KBM-7 (cell line): ENCODE results near the gene SURF4.
"Not testable (repeated sequence)": the region's sequence is repeated elsewhere in the genome, so short reads cannot be mapped to it uniquely, and the experiment has no call there.

Source experiments
- DNase-seq: peaks from one replicate; pipeline ENCODE4 v3.0.0-alpha.2; 2015
- in situ Hi-C: fragments of 300-500 bp; cut with MboI; formaldehyde crosslinking; loops from 2 replicates; pipeline ENCODE4 v1.14.3; 2020; ENCODE audit warnings: low sequenced_read_pairs, low pct_unique_long_range_greater_than_20kb, mixed read lengths

The SURF4 gene

DNA sequence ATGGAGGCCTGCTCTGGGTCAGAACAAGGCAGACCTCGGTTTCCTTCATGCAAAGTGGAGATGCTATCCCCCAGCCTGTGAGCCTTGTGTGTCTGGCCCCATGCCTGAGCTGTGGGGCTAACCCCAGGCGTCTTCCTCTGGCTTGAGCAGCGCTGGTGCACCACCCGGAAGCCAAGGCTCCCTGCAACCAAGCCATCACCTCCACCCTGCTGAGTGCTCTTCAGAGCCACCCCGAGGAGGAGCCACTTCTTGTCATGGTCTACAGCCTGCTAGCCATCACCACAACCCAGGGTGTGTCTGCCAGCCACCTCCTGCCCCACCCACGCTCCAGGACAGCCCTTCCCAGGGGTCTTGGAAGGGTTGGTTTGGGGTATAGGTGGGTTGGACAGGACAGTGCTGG is 25.7 kb upstream of the SURF4 start:
- no peak for DNase-seq
- in situ Hi-C loops: no loop called here

DNA sequence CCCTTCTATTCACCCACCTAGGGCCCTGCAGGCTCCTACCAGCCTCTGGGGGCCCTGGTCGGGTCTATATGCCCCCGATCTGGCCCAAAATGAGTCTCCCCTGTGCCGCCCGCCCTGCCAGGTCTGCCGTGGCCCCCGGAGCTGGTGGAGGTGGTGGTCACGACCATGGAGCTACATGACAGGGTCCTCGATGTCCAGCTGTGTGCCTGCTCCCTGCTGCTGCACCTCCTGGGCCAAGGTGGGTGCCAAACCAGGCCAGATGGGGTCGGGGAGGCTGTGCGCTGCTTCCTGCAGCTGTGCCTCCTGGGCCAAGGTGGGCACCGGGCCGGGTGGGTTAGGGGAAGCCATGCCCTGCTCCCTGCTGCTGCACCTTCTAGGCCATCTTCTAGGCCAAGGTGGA is 24.4 kb upstream of the SURF4 start:
- in situ Hi-C loops: no loop called here

DNA sequence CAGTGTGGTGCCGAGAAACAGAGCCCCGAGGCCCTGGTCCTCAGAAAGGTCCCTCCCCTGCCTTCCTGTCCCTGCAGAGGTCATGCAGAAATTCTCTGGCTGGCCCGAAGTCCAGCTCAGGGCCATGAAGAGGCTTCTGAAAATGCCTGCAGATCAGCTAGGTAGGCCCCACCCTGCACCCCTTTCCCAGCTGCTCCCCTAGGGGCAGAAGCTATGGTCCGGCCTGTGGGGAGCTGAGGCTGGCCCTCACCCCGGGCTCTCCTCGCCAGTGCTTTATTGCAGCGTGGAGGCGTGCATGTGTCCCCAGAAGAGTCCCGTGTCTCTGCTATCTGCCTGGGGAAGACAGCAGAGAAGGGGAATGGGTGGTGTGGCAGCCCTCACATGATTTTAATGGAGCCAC is 22.0 kb upstream of the SURF4 start:
- in situ Hi-C loops: no loop called here
- no peak for DNase-seq

More for the DNA sequence above, 24.4 kb upstream of the SURF4 start:
- DNase-seq: no peak

DNA sequence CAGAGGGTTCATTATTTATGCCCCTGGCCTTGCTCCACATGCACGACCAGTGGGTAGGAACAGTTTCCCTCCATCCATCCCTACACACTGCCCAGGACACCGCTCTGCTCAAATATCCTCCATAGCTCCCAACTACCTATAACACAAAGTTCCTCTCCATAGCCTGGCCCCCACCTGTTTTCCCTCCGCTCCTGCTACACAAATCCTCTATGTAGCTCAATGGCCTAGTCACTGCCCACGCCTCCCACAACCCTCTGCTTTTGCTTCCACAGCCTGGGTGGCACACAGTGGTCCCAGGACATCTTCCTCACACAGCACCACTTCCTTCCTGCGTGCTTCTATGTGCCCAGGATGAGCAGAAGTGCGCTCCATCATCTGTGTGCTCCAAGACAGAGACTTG is 21.5 kb upstream of the SURF4 start:
- no peak for DNase-seq
- in situ Hi-C loops: no loop called here

- in situ Hi-C loops: no loop called here
- peak; percentile 31 for DNase-seq
These were observed 21.1 kb upstream of the SURF4 start for GRCh38 chr9:133396952-133397351.

DNA sequence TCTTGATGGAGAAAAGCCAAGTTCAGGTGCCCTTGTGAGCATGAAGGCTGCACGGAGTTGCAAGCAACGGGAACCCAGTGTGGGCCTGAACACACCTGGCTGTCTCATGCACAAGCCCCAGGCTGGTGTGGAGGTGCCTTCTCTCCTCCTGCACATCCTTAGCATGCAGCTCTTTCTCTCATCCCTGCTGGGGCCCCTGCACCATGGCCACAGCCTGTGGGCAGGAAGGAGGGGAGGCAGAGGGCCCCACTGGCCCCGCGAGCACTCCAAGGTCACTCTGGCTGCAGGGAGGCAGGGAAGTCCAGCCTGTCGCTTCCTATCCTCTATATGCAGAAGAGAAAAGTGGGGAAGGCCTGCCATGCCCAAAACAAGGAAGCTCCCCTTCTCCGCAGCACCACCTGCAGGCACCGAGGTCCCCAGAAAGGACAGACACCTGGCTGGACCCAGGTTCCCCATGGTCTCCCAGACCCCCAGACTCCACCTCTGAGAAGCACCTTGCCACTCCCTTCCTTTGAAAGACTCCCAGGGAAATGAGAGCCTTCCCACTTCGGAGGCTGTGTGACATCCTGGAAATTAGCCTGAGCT is 18.9 kb upstream of the SURF4 start:
- DNase-seq: no peak
- in situ Hi-C loops: no loop called here

DNA sequence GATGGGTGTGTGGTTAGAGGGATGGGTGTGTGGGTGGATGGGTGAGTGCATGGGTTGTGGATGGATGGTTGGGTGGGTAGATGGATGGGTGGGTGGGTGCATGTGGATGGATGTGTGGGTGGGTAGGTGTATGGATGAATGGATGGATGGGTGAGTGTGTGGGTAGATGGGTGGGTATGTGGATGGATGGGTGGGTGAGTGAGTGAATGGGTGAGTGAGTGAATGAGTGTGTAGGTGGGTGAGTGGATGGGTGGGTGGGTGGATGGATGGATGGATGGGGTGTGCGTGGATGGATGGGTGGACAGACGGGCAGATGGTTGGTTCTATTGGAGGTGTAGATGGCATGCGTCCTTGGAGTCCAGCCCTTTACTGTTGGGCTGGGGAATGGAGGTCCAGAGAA is 17.5 kb upstream of the SURF4 start:
- in situ Hi-C loops: no loop called here
- DNase-seq: no peak

- DNase-seq, in situ Hi-C loops: not testable (repeated sequence)
These were observed 16.4 kb upstream of the SURF4 start for GRCh38 chr9:133392308-133392707.

DNA sequence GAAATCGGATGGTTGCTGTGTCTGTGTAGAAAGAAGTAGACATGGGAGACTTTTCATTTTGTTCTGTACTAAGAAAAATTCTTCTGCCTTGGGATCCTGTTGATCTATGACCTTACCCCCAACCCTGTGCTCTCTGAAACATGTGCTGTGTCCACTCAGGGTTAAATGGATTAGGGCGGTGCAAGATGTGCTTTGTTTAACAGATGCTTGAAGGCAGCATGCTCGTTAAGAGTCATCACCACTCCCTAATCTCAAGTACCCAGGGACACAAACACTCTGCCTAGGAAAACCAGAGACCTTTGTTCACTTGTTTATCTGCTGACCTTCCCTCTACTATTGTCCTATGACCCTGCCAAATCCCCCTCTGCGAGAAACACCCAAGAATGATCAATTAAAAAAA is 15.6 kb upstream of the SURF4 start:
- DNase-seq, in situ Hi-C loops: not testable (repeated sequence)

- no peak for DNase-seq
- in situ Hi-C loops: no loop called here
These were observed 14.9 kb upstream of the SURF4 start for GRCh38 chr9:133390713-133391112.

- no peak for DNase-seq
- in situ Hi-C loops: no loop called here
These were observed 13.7 kb upstream of the SURF4 start for GRCh38 chr9:133389562-133389961.

DNA sequence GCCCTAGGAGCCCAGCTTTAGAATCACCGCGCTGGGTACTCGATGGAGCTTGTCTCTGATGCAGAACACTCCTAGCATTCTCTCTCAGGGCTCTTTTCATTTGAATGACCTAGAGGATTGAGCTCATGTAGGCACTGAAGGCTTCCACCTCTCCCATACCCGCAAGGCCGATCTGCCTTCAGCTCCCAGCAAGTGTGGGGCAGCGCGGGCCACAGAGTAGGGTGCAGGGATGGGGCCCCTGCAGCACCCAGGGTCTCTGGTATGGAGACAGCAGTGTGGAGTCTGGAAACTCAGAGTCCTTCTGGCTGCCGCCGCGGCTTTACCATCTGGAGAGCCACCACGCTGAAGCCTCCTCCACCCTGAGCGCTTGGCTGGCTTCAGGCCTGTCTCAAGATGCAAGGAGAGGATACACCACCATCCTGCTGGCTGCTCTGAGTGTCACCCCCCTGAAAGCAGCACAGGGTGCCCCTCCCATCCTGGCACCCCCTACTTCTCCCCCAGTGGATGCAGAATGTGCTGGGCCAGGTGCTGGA is 13.2 kb upstream of the SURF4 start:
- in situ Hi-C loops: no loop called here
- DNase-seq: no peak

DNA sequence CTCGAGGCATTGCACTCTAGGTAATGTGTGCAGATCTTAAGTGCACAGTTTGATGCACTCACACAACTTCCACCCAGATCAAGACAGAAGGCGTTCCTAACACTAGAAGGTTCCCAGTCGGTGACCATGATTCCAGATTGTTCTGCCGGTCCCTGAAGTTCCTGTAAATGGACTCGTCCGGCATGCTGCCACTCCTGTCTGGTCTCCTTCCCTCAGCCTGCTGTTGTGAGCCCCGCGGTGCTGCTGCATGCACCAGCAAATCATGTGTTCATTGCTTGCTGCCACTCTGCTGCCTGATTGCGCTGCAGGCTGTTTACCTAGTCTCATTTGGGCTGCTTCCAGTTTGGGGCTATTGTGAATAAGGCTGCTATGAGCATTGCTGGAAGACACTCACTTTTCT is 11.8 kb upstream of the SURF4 start:
- in situ Hi-C loops: no loop called here
- no peak for DNase-seq

GRCh38 chr9:133386338-133386737 is 10.5 kb upstream of the SURF4 start:
- no peak for DNase-seq
- in situ Hi-C loops: no loop called here

DNA sequence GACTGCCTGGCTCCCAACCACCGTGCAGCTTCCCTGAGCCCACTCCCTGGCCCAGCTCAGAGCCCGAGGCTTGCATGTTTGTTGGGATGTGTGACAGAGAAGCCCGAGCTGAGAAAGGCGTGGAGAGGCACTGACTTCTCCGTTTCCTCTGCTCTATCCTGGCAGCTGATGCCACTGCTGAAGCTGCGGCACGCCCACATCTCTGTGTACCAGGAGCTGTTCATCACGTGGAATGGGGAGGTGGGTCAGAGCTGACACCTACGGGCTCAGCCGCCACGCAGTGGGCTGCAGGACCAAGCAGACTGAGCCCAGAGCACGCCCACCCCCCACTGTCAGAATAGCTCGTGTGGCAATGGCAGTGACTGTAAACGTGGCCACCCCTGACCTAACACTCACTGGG is 9.6 kb upstream of the SURF4 start:
- in situ Hi-C loops: no loop called here
- no peak for DNase-seq

GRCh38 chr9:133384736-133385321 is 9.0 kb upstream of the SURF4 start:
- in situ Hi-C loops: no loop called here
- DNase-seq: no peak

GRCh38 chr9:133383438-133383837 is 7.6 kb upstream of the SURF4 start:
- DNase-seq: no peak
- in situ Hi-C loops: no loop called here

- in situ Hi-C loops: no loop called here
These were observed 6.8 kb upstream of the SURF4 start for GRCh38 chr9:133382507-133383141.

GRCh38 chr9:133380734-133381133 is 4.9 kb upstream of the SURF4 start:
- in situ Hi-C loops: no loop called here
- DNase-seq: no peak

More at GRCh38 chr9:133382507-133383141, 6.8 kb upstream of the SURF4 start:
- DNase-seq: no peak

- DNase-seq: no peak
- in situ Hi-C loops: no loop called here
These were observed 3.6 kb upstream of the SURF4 start for GRCh38 chr9:133379153-133380086.
